IMR-90 (cell line): ENCODE results near the gene PRR29. TPM values are rescaled to one million over a fixed set of nuclear protein-coding genes. Genes with fewer than 3 reads are reported as not detected.

Experiments
- ATAC-seq: fragments of 200-7000 bp; cut with Tn5 transposase; 2 replicates; pipeline ENCODE4 v1.9.1; 2020; ENCODE audit warnings: low read depth, mild to moderate bottlenecking, moderate library complexity
- BruUV-seq: library from RNA; stranded (reverse); fragments of 400-500 nt; replicated peaks from 2 replicates; lab custom pipeline; 2021; lab: Mats Ljungman, UMichigan
- CTCF ChIA-PET: fragments of 300-600 bp; formaldehyde crosslinking; extraction: SDS; loops from one replicate; lab custom pipeline; 2021; ENCODE audit warnings: antibody characterized with exemption; lab: Yijun Ruan, JAX
- POLR2A ChIA-PET: fragments of 300-600 bp; sonication (Branson Sonifier 250); formaldehyde crosslinking; loops from one replicate; lab custom pipeline; 2022; ENCODE audit warnings: antibody characterized with exemption; ENCODE audit not compliant: unreplicated experiment; lab: Charles Lee
- DNase-seq: peaks from one replicate; pipeline ENCODE4 v3.0.0; 2013
- H2AFZ ChIP-seq: replicated peaks from 2 replicates; pipeline ENCODE3; 2013; ENCODE audit warnings: low read length, mild to moderate bottlenecking; ENCODE audit not compliant: poor library complexity
- H2AK5ac ChIP-seq: 2 replicates; pipeline ENCODE4 v1.6.1; 2013; ENCODE audit warnings: low read depth, low read length, inconsistent platforms
- H2AK9ac ChIP-seq: replicated peaks from 2 replicates; pipeline ENCODE3; 2013; ENCODE audit warnings: mild to moderate bottlenecking, low read depth, low read length, moderate library complexity; ENCODE audit not compliant: poor library complexity
- H2BK120ac ChIP-seq: 2 replicates; pipeline ENCODE4 v1.6.1; 2013; ENCODE audit warnings: low read depth, low read length, inconsistent platforms
- H2BK15ac ChIP-seq: 3 replicates; pipeline ENCODE4 v1.6.1; 2013; ENCODE audit warnings: low read depth, low read length, inconsistent platforms
- H2BK20ac ChIP-seq: 2 replicates; pipeline ENCODE4 v1.6.1; 2013; ENCODE audit warnings: low read depth, mild to moderate bottlenecking, inconsistent platforms, low read length, moderate library complexity
- H2BK5ac ChIP-seq: 2 replicates; pipeline ENCODE4 v1.6.1; 2013; ENCODE audit warnings: mild to moderate bottlenecking, low read depth, low read length, inconsistent platforms; ENCODE audit not compliant: poor library complexity, severe bottlenecking
- H3K14ac ChIP-seq: replicated peaks from 2 replicates; pipeline ENCODE4 v1.6.1; 2013; ENCODE audit warnings: low read depth, low read length, inconsistent platforms
- H3K18ac ChIP-seq: 2 replicates; pipeline ENCODE4 v1.6.1; 2013; ENCODE audit warnings: low read depth, low read length, control low read depth
- H3K23ac ChIP-seq: 2 replicates; pipeline ENCODE4 v1.6.1; 2013; ENCODE audit warnings: low read depth, low read length, inconsistent platforms
- H3K27ac ChIP-seq: 2 replicates; pipeline ENCODE4 v1.5.1; 2013; ENCODE audit warnings: mild to moderate bottlenecking, control low read depth, low read length; ENCODE audit not compliant: insufficient read depth
- H3K27me3 ChIP-seq: 2 replicates; pipeline ENCODE4 v1.6.1; 2013; ENCODE audit warnings: low read length; ENCODE audit not compliant: control insufficient read depth, insufficient read depth
- H3K36me3 ChIP-seq: 2 replicates; pipeline ENCODE4 v1.6.1; 2013; ENCODE audit warnings: low read length, mixed read lengths; ENCODE audit not compliant: control insufficient read depth, insufficient read depth
- H3K4ac ChIP-seq: 2 replicates; pipeline ENCODE4 v1.6.1; 2013; ENCODE audit warnings: low read depth, low read length, inconsistent platforms
- H3K4me1 ChIP-seq: 2 replicates; pipeline ENCODE4 v1.6.1; 2013; ENCODE audit warnings: low read length, mixed read lengths; ENCODE audit not compliant: control insufficient read depth, insufficient read depth
- H3K4me2 ChIP-seq: 2 replicates; pipeline ENCODE4 v1.6.1; 2013; ENCODE audit warnings: low read depth, mild to moderate bottlenecking, control low read depth, low read length, moderate library complexity
- H3K4me3 ChIP-seq: 2 replicates; pipeline ENCODE4 v1.5.1; 2013; ENCODE audit warnings: low read depth, mild to moderate bottlenecking, control low read depth, low read length, moderate library complexity; ENCODE audit not compliant: insufficient read depth
- H3K56ac ChIP-seq: 2 replicates; pipeline ENCODE4 v1.6.1; 2013; ENCODE audit warnings: low read length, inconsistent platforms; ENCODE audit not compliant: insufficient read depth; ENCODE audit errors: extremely low read depth
- H3K79me1 ChIP-seq, 2 experiments: 2 replicates each; pipeline ENCODE4 v1.6.1; 2013; ENCODE audit warnings: low read length in 2 of 2, inconsistent platforms in 1 of 2, low read depth in 1 of 2
- H3K9ac ChIP-seq: 2 replicates; pipeline ENCODE4 v1.6.1; 2013; ENCODE audit warnings: low read depth, low read length, control low read depth
- H3K9me1 ChIP-seq: 2 replicates; pipeline ENCODE4 v1.6.1; 2013; ENCODE audit warnings: low read length, inconsistent platforms; ENCODE audit not compliant: insufficient read depth
- H3K9me3 ChIP-seq: 2 replicates; pipeline ENCODE4 v1.6.1; 2013; ENCODE audit warnings: low read length; ENCODE audit not compliant: control insufficient read depth, insufficient read depth
- H4K20me1 ChIP-seq: 2 replicates; pipeline ENCODE4 v1.6.1; 2013; ENCODE audit warnings: low read length, inconsistent platforms; ENCODE audit not compliant: insufficient read depth
- H4K5ac ChIP-seq: 2 replicates; pipeline ENCODE4 v1.6.1; 2013; ENCODE audit warnings: mild to moderate bottlenecking, low read depth, low read length, control low read depth
- H4K8ac ChIP-seq, 2 experiments: 2 replicates each; pipeline ENCODE4 v1.6.1; 2013; ENCODE audit warnings: low read depth in 2 of 2, low read length in 2 of 2, control low read depth in 1 of 2, inconsistent platforms in 1 of 2
- H4K91ac ChIP-seq: 2 replicates; pipeline ENCODE4 v1.6.1; 2013; ENCODE audit warnings: low read depth, low read length, inconsistent platforms; ENCODE audit not compliant: insufficient read depth
- BHLHE40 ChIP-seq: fragments of 150-350 bp; IDR thresholded peaks from 2 replicates; pipeline ENCODE4 v1.6.1; 2016; ENCODE audit warnings: mild to moderate bottlenecking, low read depth, low read length
- FOS ChIP-seq: fragments of 150-350 bp; IDR thresholded peaks from 2 replicates; pipeline ENCODE4 v1.6.1; 2016; ENCODE audit warnings: low read depth, low read length
- POLR2A ChIP-seq: IDR thresholded peaks from 2 replicates; pipeline ENCODE4 v1.6.1; 2012; ENCODE audit warnings: mild to moderate bottlenecking, low read depth, low read length
- RCOR1 ChIP-seq: IDR thresholded peaks from 2 replicates; pipeline ENCODE4 v1.6.1; 2012; ENCODE audit warnings: mild to moderate bottlenecking, low read length, improper control_type of control experiment; ENCODE audit not compliant: insufficient replicate concordance
- WGBS, 2 experiments: methylation state at CpG; one replicate each; pipeline versions ENCODE4 v1.1.5 to v1.1.7; 2013; ENCODE audit warnings: missing lambda C conversion rate in 2 of 2; ENCODE audit not compliant: insufficient read length in 1 of 2; ENCODE audit errors: extremely low coverage in 2 of 2; 5-methylcytosine and 5-hydroxymethylcytosine counted together
- dilution Hi-C: fragments of 300-500 bp; cut with HindIII; formaldehyde crosslinking; loops from one replicate; pipeline ENCODE4 v1.14.3; 2018; ENCODE audit warnings: low sequenced_read_pairs; ENCODE audit not compliant: unreplicated experiment
- in situ Hi-C: fragments of 300-500 bp; cut with MboI; formaldehyde crosslinking; loops from 3 replicates; pipeline ENCODE4 v1.14.3; 2019; ENCODE audit warnings: low sequenced_read_pairs, inconsistent platforms, mixed read lengths
- intact Hi-C: fragments of 100-400 bp; cut with micrococcal nuclease; formaldehyde crosslinking; loops from 2 replicates; pipeline ENCODE4 v1.10.0; 2022
- polyA plus RNA-seq, 3 experiments: library from polyadenylated mRNA; depleted of rRNA; stranded (reverse); fragments of >200 nt; gene quantifications; 2 replicates each; pipeline ENCODE4 v1.2.3, GENCODE V29; 2012; ENCODE audit warnings: low replicate concordance in 1 of 3
- total RNA-seq: library from RNA; depleted of rRNA; stranded (reverse); fragments of >200 nt; gene quantifications from 2 replicates; pipeline ENCODE4 v1.2.3, GENCODE V29; 2012

The PRR29 gene
- total and polyA plus RNA-seq, 2 of the 4 experiments (the other 2 are of a cell fraction), result under 0.01 to 0.17 TPM

- in situ Hi-C loops (no loop called here), intact Hi-C loops (no loop called here), dilution Hi-C loops (no loop called here)
- no peaks in the 10 kb centered on the region for H3K4me1 ChIP-seq
- no peak overlapping the region for H2BK20ac ChIP-seq
- H2BK15ac ChIP-seq, result no peak overlapping the region
- H3K27me3 ChIP-seq, result peaks cover 8% of the 10 kb centered on the region
- no peak overlapping the region for H4K91ac ChIP-seq
- no peak overlapping the region for H4K5ac ChIP-seq
- no peak overlapping the region for H3K27ac ChIP-seq
- no peak overlapping the region for H2BK120ac ChIP-seq
- no peaks in the 10 kb centered on the region for H3K9me3 ChIP-seq
- no peak overlapping the region for H3K4ac ChIP-seq
- ChIA-PET POLR2A (no interaction called here), CTCF (interaction anchor here (1.4 to 1.5 kb wide), 2 partner anchors 10 to 13 kb away, joined by 4 to 6 read pairs; no protein-coding TSS in a partner anchor)
- no peak overlapping the region for H2AFZ ChIP-seq
- no peak overlapping the region for H3K4me3 ChIP-seq
- no peak for TF ChIP-seq FOS
- no peak for TF ChIP-seq RCOR1
- no peak for TF ChIP-seq POLR2A
- TF ChIP-seq BHLHE40, result no peak
- no peak overlapping the region for H2AK9ac ChIP-seq
- no peak overlapping the region for H3K9ac ChIP-seq
- no peak overlapping the region for H3K23ac ChIP-seq
- H3K14ac ChIP-seq, result no peak overlapping the region
- no peaks in the 10 kb centered on the region for H3K79me1 ChIP-seq
- no peak for ATAC-seq
- H3K18ac ChIP-seq, result no peak overlapping the region
- H4K8ac ChIP-seq, result no peak overlapping the region
- H2BK5ac ChIP-seq, result no peak overlapping the region
- no peaks in the 10 kb centered on the region for H3K9me1 ChIP-seq
- H4K20me1 ChIP-seq, result no peaks in the 10 kb centered on the region
- H3K4me2 ChIP-seq, result no peak overlapping the region
- H2AK5ac ChIP-seq, result no peak overlapping the region
- no peaks in the 10 kb centered on the region for H3K36me3 ChIP-seq
- DNase-seq, result no peak
- no peak overlapping the region for H3K56ac ChIP-seq
- BruUV-seq, result no TSS peak
- no CpG with 5 or more reads among the region's 5 CpGs for WGBS, 2 experiments
These were observed 18.2 kb downstream of the PRR29 start for GRCh38 chr17:64016231-64016784.
